Fibroblast of skin of back (primary cell): ENCODE measurements around the gene CEACAM5. TPM values are rescaled to one million over a fixed set of nuclear protein-coding genes. Genes with fewer than 3 reads are reported as not detected.
A peak's percentile ranks its signal among the peaks of the same experiment; 100 is the strongest.

Source experiments
- DNase-seq: peaks from one replicate; pipeline ENCODE4 v3.0.0-alpha.2; 2013
- polyA plus RNA-seq, 2 experiments: library from polyadenylated mRNA; unstranded; fragments of 120-200 nt; gene quantifications; one replicate each; pipeline ENCODE4 v1.2.1, GENCODE V29; 2013; ENCODE audit not compliant: insufficient read length in 2 of 2

Gene CEACAM5
- 0.08 TPM for polyA plus RNA-seq (2013, experiment 1 of 2; ENCODE audit: insufficient read length)
- polyA plus RNA-seq (2013, experiment 2 of 2; ENCODE audit: insufficient read length): not detected

GRCh38 chr19:41708481-41708880 is at the start of gene CEACAM5:
Gene CEACAM5 (plus strand): TSS chr19:41708626. CDS start chr19:41708732, 106 bp downstream.
- no peak for DNase-seq

- DNase-seq: no peak
Observed at GRCh38 chr19:41666075-41666474, 42.4 kb upstream of the CEACAM5 start.

- no peak for DNase-seq
Observed at GRCh38 chr19:41668315-41668714, 40.1 kb upstream of the CEACAM5 start.

GRCh38 chr19:41670755-41671154 is 37.7 kb upstream of the CEACAM5 start:
- DNase-seq: no peak

GRCh38 chr19:41671486-41671885 is 36.9 kb upstream of the CEACAM5 start:
- DNase-seq: no peak

- DNase-seq: no peak
Observed at GRCh38 chr19:41682437-41682836, 26.0 kb upstream of the CEACAM5 start.

- no peak for DNase-seq
Observed at GRCh38 chr19:41687419-41687818, 21.0 kb upstream of the CEACAM5 start.

GRCh38 chr19:41688098-41688497 is 20.3 kb upstream of the CEACAM5 start, which contains the start of gene CEACAM7:
Gene CEACAM7 (minus strand): TSS chr19:41688270. CDS start chr19:41688165, 105 bp downstream.
- no peak for DNase-seq

- DNase-seq: no peak
Observed at GRCh38 chr19:41688687-41689086, 19.7 kb upstream of the CEACAM5 start.

- DNase-seq: no peak
Observed at GRCh38 chr19:41689993-41690800, 18.2 kb upstream of the CEACAM5 start.

- no peak for DNase-seq
Observed at GRCh38 chr19:41690801-41691065, 17.7 kb upstream of the CEACAM5 start.

GRCh38 chr19:41691268-41691970 is 17.0 kb upstream of the CEACAM5 start:
- DNase-seq: no peak

- no peak for DNase-seq
Observed at GRCh38 chr19:41694196-41694595, 14.2 kb upstream of the CEACAM5 start.

- no peak for DNase-seq
Observed at GRCh38 chr19:41694831-41695635, 13.4 kb upstream of the CEACAM5 start.

GRCh38 chr19:41695745-41696144 is 12.7 kb upstream of the CEACAM5 start:
- DNase-seq: no peak

GRCh38 chr19:41696402-41697197 is 11.8 kb upstream of the CEACAM5 start:
- DNase-seq: peak; percentile 13

- DNase-seq: no peak
Observed at GRCh38 chr19:41697198-41697855, 11.1 kb upstream of the CEACAM5 start.

- DNase-seq: no peak
Observed at GRCh38 chr19:41698746-41699230, 9.6 kb upstream of the CEACAM5 start.

GRCh38 chr19:41699231-41699967 is 9.0 kb upstream of the CEACAM5 start:
- DNase-seq: no peak

- DNase-seq: no peak
Observed at GRCh38 chr19:41699968-41700323, 8.5 kb upstream of the CEACAM5 start.
